ENCODE results near the gene ATG10.

ATG10 gene

GRCh38 chr5:82287625-82288024, 315.8 kb downstream of the ATG10 start:
- DNase-seq (ENCODE audit: low read depth), result no peak
- Histone ChIP-seq H3K9ac (ENCODE audit: low read length) (no peak overlapping the region), H3K4me1 (ENCODE audit: control insufficient read depth, insufficient read depth, low read length) (peaks cover 2% of the 10 kb centered on the region), H3K27me3 (replicated peaks; ENCODE audit: control insufficient read depth, insufficient read depth, low read length) (no peaks in the 10 kb centered on the region), H3K4me3 (ENCODE audit: low read length) (no peak overlapping the region), H3K9me3 (ENCODE audit: control insufficient read depth, low read length) (no peaks in the 10 kb centered on the region), H3K36me3 (ENCODE audit: control insufficient read depth, insufficient read depth, low read length, severe bottlenecking) (no peaks in the 10 kb centered on the region)

- Histone ChIP-seq H3K9ac (ENCODE audit: low read length) (no peak overlapping the region), H3K36me3 (ENCODE audit: control insufficient read depth, insufficient read depth, low read length, severe bottlenecking) (no peaks in the 10 kb centered on the region), H3K9me3 (ENCODE audit: control insufficient read depth, low read length) (no peaks in the 10 kb centered on the region), H3K27me3 (replicated peaks; ENCODE audit: control insufficient read depth, insufficient read depth, low read length) (no peaks in the 10 kb centered on the region), H3K4me1 (ENCODE audit: control insufficient read depth, insufficient read depth, low read length) (peaks cover 2% of the 10 kb centered on the region), H3K4me3 (ENCODE audit: low read length) (no peak overlapping the region)
- DNase-seq (ENCODE audit: low read depth), result no peak
These were observed 318.2 kb downstream of the ATG10 start for GRCh38 chr5:82290005-82290404.

GRCh38 chr5:82290908-82291307, 319.1 kb downstream of the ATG10 start:
- no peak for DNase-seq (ENCODE audit: low read depth)
- peaks cover 2% of the 10 kb centered on the region for H3K4me1 ChIP-seq (ENCODE audit: control insufficient read depth, insufficient read depth, low read length)
- H3K36me3 ChIP-seq (ENCODE audit: control insufficient read depth, insufficient read depth, low read length, severe bottlenecking), result no peaks in the 10 kb centered on the region
- H3K4me3 ChIP-seq (ENCODE audit: low read length), result no peak overlapping the region
- H3K9ac ChIP-seq (ENCODE audit: low read length), result no peak overlapping the region
- no peaks in the 10 kb centered on the region for H3K27me3 ChIP-seq (replicated peaks; ENCODE audit: control insufficient read depth, insufficient read depth, low read length)
- no peaks in the 10 kb centered on the region for H3K9me3 ChIP-seq (ENCODE audit: control insufficient read depth, low read length)

- H3K4me3 ChIP-seq (ENCODE audit: low read length), result no peak overlapping the region
- H3K9ac ChIP-seq (ENCODE audit: low read length), result no peak overlapping the region
- no peak for DNase-seq (ENCODE audit: low read depth)
- H3K36me3 ChIP-seq (ENCODE audit: control insufficient read depth, insufficient read depth, low read length, severe bottlenecking), result no peaks in the 10 kb centered on the region
- H3K27me3 ChIP-seq (replicated peaks; ENCODE audit: control insufficient read depth, insufficient read depth, low read length), result no peaks in the 10 kb centered on the region
- no peaks in the 10 kb centered on the region for H3K9me3 ChIP-seq (ENCODE audit: control insufficient read depth, low read length)
- H3K4me1 ChIP-seq (ENCODE audit: control insufficient read depth, insufficient read depth, low read length), result peaks cover 2% of the 10 kb centered on the region
These were observed 319.6 kb downstream of the ATG10 start for GRCh38 chr5:82291420-82291819.

GRCh38 chr5:82295144-82295543, 323.3 kb downstream of the ATG10 start:
- H3K4me1 ChIP-seq (ENCODE audit: control insufficient read depth, insufficient read depth, low read length), result no peaks in the 10 kb centered on the region
- H3K9me3 ChIP-seq (ENCODE audit: control insufficient read depth, low read length), result no peaks in the 10 kb centered on the region
- DNase-seq (ENCODE audit: low read depth), result no peak
- H3K27me3 ChIP-seq (replicated peaks; ENCODE audit: control insufficient read depth, insufficient read depth, low read length), result no peaks in the 10 kb centered on the region
- no peaks in the 10 kb centered on the region for H3K36me3 ChIP-seq (ENCODE audit: control insufficient read depth, insufficient read depth, low read length, severe bottlenecking)
- no peak overlapping the region for H3K9ac ChIP-seq (ENCODE audit: low read length)
- H3K4me3 ChIP-seq (ENCODE audit: low read length), result no peak overlapping the region

GRCh38 chr5:82295959-82296531, 324.2 kb downstream of the ATG10 start:
- H3K4me3 ChIP-seq (ENCODE audit: low read length), result no peak overlapping the region
- no peaks in the 10 kb centered on the region for H3K36me3 ChIP-seq (ENCODE audit: control insufficient read depth, insufficient read depth, low read length, severe bottlenecking)
- no peak overlapping the region for H3K9ac ChIP-seq (ENCODE audit: low read length)
- no peaks in the 10 kb centered on the region for H3K27me3 ChIP-seq (replicated peaks; ENCODE audit: control insufficient read depth, insufficient read depth, low read length)
- H3K9me3 ChIP-seq (ENCODE audit: control insufficient read depth, low read length), result no peaks in the 10 kb centered on the region
- no peaks in the 10 kb centered on the region for H3K4me1 ChIP-seq (ENCODE audit: control insufficient read depth, insufficient read depth, low read length)
- no peak for DNase-seq (ENCODE audit: low read depth)

GRCh38 chr5:82296929-82297328, 325.1 kb downstream of the ATG10 start:
- no peak overlapping the region for H3K4me3 ChIP-seq (ENCODE audit: low read length)
- no peaks in the 10 kb centered on the region for H3K36me3 ChIP-seq (ENCODE audit: control insufficient read depth, insufficient read depth, low read length, severe bottlenecking)
- no peaks in the 10 kb centered on the region for H3K27me3 ChIP-seq (replicated peaks; ENCODE audit: control insufficient read depth, insufficient read depth, low read length)
- no peak overlapping the region for H3K9ac ChIP-seq (ENCODE audit: low read length)
- no peaks in the 10 kb centered on the region for H3K9me3 ChIP-seq (ENCODE audit: control insufficient read depth, low read length)
- H3K4me1 ChIP-seq (ENCODE audit: control insufficient read depth, insufficient read depth, low read length), result no peaks in the 10 kb centered on the region
- DNase-seq (ENCODE audit: low read depth), result no peak

GRCh38 chr5:82297711-82298110, 325.9 kb downstream of the ATG10 start:
- H3K9ac ChIP-seq (ENCODE audit: low read length), result no peak overlapping the region
- H3K36me3 ChIP-seq (ENCODE audit: control insufficient read depth, insufficient read depth, low read length, severe bottlenecking), result no peaks in the 10 kb centered on the region
- no peak for DNase-seq (ENCODE audit: low read depth)
- no peaks in the 10 kb centered on the region for H3K4me1 ChIP-seq (ENCODE audit: control insufficient read depth, insufficient read depth, low read length)
- H3K27me3 ChIP-seq (replicated peaks; ENCODE audit: control insufficient read depth, insufficient read depth, low read length), result no peaks in the 10 kb centered on the region
- H3K4me3 ChIP-seq (ENCODE audit: low read length), result no peak overlapping the region
- H3K9me3 ChIP-seq (ENCODE audit: control insufficient read depth, low read length), result no peaks in the 10 kb centered on the region

- Histone ChIP-seq H3K4me1 (ENCODE audit: control insufficient read depth, insufficient read depth, low read length) (no peaks in the 10 kb centered on the region), H3K4me3 (ENCODE audit: low read length) (no peak overlapping the region), H3K9me3 (ENCODE audit: control insufficient read depth, low read length) (no peaks in the 10 kb centered on the region), H3K36me3 (ENCODE audit: control insufficient read depth, insufficient read depth, low read length, severe bottlenecking) (no peaks in the 10 kb centered on the region), H3K27me3 (replicated peaks; ENCODE audit: control insufficient read depth, insufficient read depth, low read length) (no peaks in the 10 kb centered on the region), H3K9ac (ENCODE audit: low read length) (no peak overlapping the region)
- no peak for DNase-seq (ENCODE audit: low read depth)
These were observed 326.8 kb downstream of the ATG10 start for GRCh38 chr5:82298668-82299067.

GRCh38 chr5:82301190-82301589, 329.4 kb downstream of the ATG10 start:
- H3K9me3 ChIP-seq (ENCODE audit: control insufficient read depth, low read length), result no peaks in the 10 kb centered on the region
- no peaks in the 10 kb centered on the region for H3K36me3 ChIP-seq (ENCODE audit: control insufficient read depth, insufficient read depth, low read length, severe bottlenecking)
- no peaks in the 10 kb centered on the region for H3K27me3 ChIP-seq (replicated peaks; ENCODE audit: control insufficient read depth, insufficient read depth, low read length)
- no peak overlapping the region for H3K4me3 ChIP-seq (ENCODE audit: low read length)
- no peak overlapping the region for H3K9ac ChIP-seq (ENCODE audit: low read length)
- H3K4me1 ChIP-seq (ENCODE audit: control insufficient read depth, insufficient read depth, low read length), result no peaks in the 10 kb centered on the region
- no peak for DNase-seq (ENCODE audit: low read depth)
